ENCODE results near the gene MAST1.
"Not testable (repeated sequence)": the region's sequence is repeated elsewhere in the genome, so short reads cannot be mapped to it uniquely, and the experiment has no call there.

DNA sequence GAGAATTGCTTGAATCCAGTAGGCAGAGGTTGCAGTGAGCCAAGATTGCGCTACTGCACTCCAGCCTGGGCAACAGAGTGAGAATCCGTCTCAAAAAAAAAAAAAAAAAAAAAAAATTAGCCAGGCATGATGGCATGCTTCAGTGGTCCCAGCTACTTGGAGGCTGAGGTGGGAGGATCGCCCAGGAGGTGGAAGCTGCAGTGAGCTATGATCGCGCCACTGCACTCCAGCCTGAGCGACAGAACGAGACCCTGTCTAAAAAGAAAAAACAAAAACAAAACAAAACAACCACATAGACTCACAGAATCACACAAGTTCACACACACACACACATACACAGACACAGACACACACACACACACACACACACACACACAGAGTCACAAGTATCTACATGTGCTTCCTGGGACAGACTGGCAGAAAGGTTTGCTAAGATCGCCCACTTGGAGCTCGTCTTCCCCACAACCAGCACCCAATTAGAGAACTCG is 52.0 kb downstream of the MAST1 start:
- not testable (repeated sequence) for TF ChIP-seq CTCF (IDR thresholded peaks at IDR 0.05; ENCODE audit: low read length); EZH2 (IDR thresholded peaks at IDR 0.05; ENCODE audit: borderline replicate concordance, low read length)

All from OCI-LY1 (cell line).